Loucy (cell line): Measurements from ENCODE around the gene CPED1.

Experiments used
- H2AFZ ChIP-seq: fragments of 200-600 bp; sonication (generic); 2 replicates; pipeline ENCODE4 v1.6.0; 2016; ENCODE audit warnings: antibody characterized with exemption, mild to moderate bottlenecking, low read length, moderate library complexity
- H3F3A ChIP-seq: fragments of 200-600 bp; 2 replicates; pipeline ENCODE4 v1.6.0; 2016; ENCODE audit warnings: antibody characterized with exemption, low read depth, mild to moderate bottlenecking
- H3K27me3 ChIP-seq: fragments of 200-600 bp; sonication (generic); 2 replicates; pipeline ENCODE4 v1.6.1; 2014; ENCODE audit warnings: low read length, mild to moderate bottlenecking; ENCODE audit not compliant: insufficient read depth, poor library complexity, severe bottlenecking
- H3K36me3 ChIP-seq: fragments of 200-600 bp; sonication (generic); 2 replicates; pipeline ENCODE4 v1.6.1; 2016; ENCODE audit warnings: low read length; ENCODE audit not compliant: insufficient read depth
- H3K4me1 ChIP-seq: fragments of 200-600 bp; sonication (generic); 2 replicates; pipeline ENCODE4 v1.5.1; 2014; ENCODE audit warnings: low read length, mild to moderate bottlenecking; ENCODE audit not compliant: insufficient read depth, poor library complexity, severe bottlenecking
- H3K4me2 ChIP-seq: fragments of 200-600 bp; sonication (generic); 2 replicates; pipeline ENCODE4 v1.6.0; 2014; ENCODE audit warnings: antibody characterized with exemption, low read length, low read depth, mild to moderate bottlenecking; ENCODE audit not compliant: poor library complexity, severe bottlenecking
- H3K4me3 ChIP-seq: fragments of 200-600 bp; sonication (generic); 2 replicates; pipeline ENCODE4 v1.5.1; 2014; ENCODE audit warnings: low read length, mild to moderate bottlenecking, mixed read lengths; ENCODE audit not compliant: poor library complexity, severe bottlenecking
- H3K79me2 ChIP-seq: fragments of 200-600 bp; sonication (generic); 2 replicates; pipeline ENCODE4 v1.6.1; 2014; ENCODE audit warnings: low read length; ENCODE audit not compliant: insufficient read depth
- H3K9ac ChIP-seq: fragments of 200-600 bp; sonication (generic); 2 replicates; pipeline ENCODE4 v1.6.0; 2014; ENCODE audit warnings: mild to moderate bottlenecking, low read depth, low read length, moderate library complexity; ENCODE audit not compliant: poor library complexity, severe bottlenecking
- H3K9me2 ChIP-seq: fragments of 200-600 bp; sonication (generic); replicated peaks from 2 replicates; pipeline ENCODE4 v1.6.1; 2016; ENCODE audit warnings: low read depth, low read length, mixed read lengths
- H3K9me3 ChIP-seq: fragments of 200-600 bp; sonication (generic); 2 replicates; pipeline ENCODE4 v1.6.1; 2014; ENCODE audit warnings: mild to moderate bottlenecking, antibody characterized with exemption, low read length, low read depth; ENCODE audit not compliant: insufficient read depth
- H4K20me1 ChIP-seq: fragments of 200-600 bp; sonication (generic); 2 replicates; pipeline ENCODE4 v1.6.0; 2014; ENCODE audit warnings: antibody characterized with exemption, low read length, mild to moderate bottlenecking; ENCODE audit not compliant: insufficient read depth, poor library complexity, severe bottlenecking
- CTCF ChIP-seq: fragments of 200-600 bp; sonication (generic); conservative IDR thresholded peaks from 2 replicates; pipeline ENCODE4 v1.5.1; 2014; ENCODE audit warnings: mild to moderate bottlenecking, antibody characterized with exemption, low read length
- EZH2phosphoT487 ChIP-seq: fragments of 200-600 bp; IDR thresholded peaks from 2 replicates; pipeline ENCODE4 v1.6.1; 2018; ENCODE audit warnings: antibody characterized with exemption, mild to moderate bottlenecking, moderate library complexity, borderline replicate concordance

The CPED1 gene

GRCh38 chr7:121322460-121322859 is 333.9 kb downstream of the CPED1 start:
- Histone ChIP-seq H3K79me2 (no peaks in the 10 kb centered on the region), H3K27me3 (no peaks in the 10 kb centered on the region), H3K4me1 (no peaks in the 10 kb centered on the region), H3K9me3 (no peaks in the 10 kb centered on the region), H2AFZ (no peak overlapping the region), H3K4me3 (no peak overlapping the region), H3K4me2 (no peak overlapping the region), H4K20me1 (no peaks in the 10 kb centered on the region), H3K36me3 (no peaks in the 10 kb centered on the region), H3K9ac (no peak overlapping the region), H3K9me2 (no peaks in the 10 kb centered on the region), H3F3A (no peaks in the 10 kb centered on the region)
- TF ChIP-seq EZH2phosphoT487: no peak
- no peak for TF ChIP-seq CTCF

GRCh38 chr7:121323515-121324302 is 335.2 kb downstream of the CPED1 start:
- H2AFZ ChIP-seq: no peak overlapping the region
- H4K20me1 ChIP-seq: no peaks in the 10 kb centered on the region
- H3K36me3 ChIP-seq: no peaks in the 10 kb centered on the region
- no peak overlapping the region for H3K9ac ChIP-seq
- no peak for TF ChIP-seq CTCF
- no peak for TF ChIP-seq EZH2phosphoT487
- no peaks in the 10 kb centered on the region for H3K9me3 ChIP-seq
- no peaks in the 10 kb centered on the region for H3K4me1 ChIP-seq
- H3K79me2 ChIP-seq: no peaks in the 10 kb centered on the region
- H3F3A ChIP-seq: no peaks in the 10 kb centered on the region
- no peaks in the 10 kb centered on the region for H3K9me2 ChIP-seq
- no peak overlapping the region for H3K4me3 ChIP-seq
- no peaks in the 10 kb centered on the region for H3K27me3 ChIP-seq
- H3K4me2 ChIP-seq: no peak overlapping the region

- no peaks in the 10 kb centered on the region for H3K79me2 ChIP-seq
- no peaks in the 10 kb centered on the region for H3F3A ChIP-seq
- no peaks in the 10 kb centered on the region for H4K20me1 ChIP-seq
- no peak overlapping the region for H3K4me2 ChIP-seq
- no peaks in the 10 kb centered on the region for H3K4me1 ChIP-seq
- no peaks in the 10 kb centered on the region for H3K9me3 ChIP-seq
- no peak overlapping the region for H2AFZ ChIP-seq
- no peaks in the 10 kb centered on the region for H3K27me3 ChIP-seq
- TF ChIP-seq CTCF (no peak), EZH2phosphoT487 (no peak)
- H3K9ac ChIP-seq: no peak overlapping the region
- H3K36me3 ChIP-seq: no peaks in the 10 kb centered on the region
- no peak overlapping the region for H3K4me3 ChIP-seq
- H3K9me2 ChIP-seq: no peaks in the 10 kb centered on the region
Measured at GRCh38 chr7:121327671-121328070, 339.2 kb downstream of the CPED1 start.
